K562 (cell line): Measurements from ENCODE around the gene SEC31A. TPM values are rescaled to one million over a fixed set of nuclear protein-coding genes. Genes with fewer than 3 reads are reported as not detected.

Source experiments
- ATAC-seq: fragments of 200-7000 bp; cut with Tn5 transposase; 3 replicates; pipeline ENCODE4 v1.9.1; 2020; ENCODE audit warnings: moderate library complexity
- BruUV-seq: library from RNA; stranded (reverse); fragments of 400-500 nt; replicated peaks from 2 replicates; lab custom pipeline; 2021; lab: Mats Ljungman, UMichigan
- CTCF ChIA-PET: fragments of 300-600 bp; formaldehyde crosslinking; extraction: SDS; loops from one replicate; lab custom pipeline; 2021; ENCODE audit warnings: low intra/inter-chr PET ratio; lab: Yijun Ruan, JAX
- POLR2A ChIA-PET: fragments of 300-600, 350-650 bp; sonication (Branson Sonifier 250); formaldehyde crosslinking; extraction: SDS; loops from one replicate; lab custom pipeline; 2021; ENCODE audit warnings: antibody characterized with exemption, inconsistent platforms; lab: Yijun Ruan, JAX
- DNase-seq, 4 experiments: peaks; one replicate each; pipeline versions ENCODE4 v3.0.0 to v3.0.0-alpha.2; 2011 to 2018; ENCODE audit warnings: low spot score in 3 of 4, mixed read lengths in 3 of 4; ENCODE audit errors: extremely low read depth in 1 of 4
- FAIRE-seq: peaks from 2 replicates; lab custom pipeline; 2011; peaks lifted over from hg19 to GRCh38; lab: Jason Lieb, UNC
- H2AFZ ChIP-seq: 2 replicates; pipeline ENCODE4 v1.6.0; 2011; ENCODE audit warnings: low read depth, low read length, control low read depth, inconsistent platforms
- H3K27ac ChIP-seq: fragments of 200-600 bp; 3 replicates; pipeline ENCODE4 v1.8.0; 2011; ENCODE audit warnings: low read depth, mild to moderate bottlenecking, control low read depth, inconsistent platforms, low read length, moderate library complexity, mixed read lengths; ENCODE audit errors: extremely low read depth
- H3K27me3 ChIP-seq, 2 experiments: fragments of 300-600 bp in 1 of 2; 2 replicates in 1 of 2; 3 replicates in 1 of 2; pipeline versions ENCODE4 v1.6.0 to v1.8.0; 2011; ENCODE audit warnings: inconsistent platforms in 2 of 2, low read length in 2 of 2, mild to moderate bottlenecking in 1 of 2, mixed read lengths in 1 of 2, moderate library complexity in 1 of 2; ENCODE audit not compliant: control insufficient read depth in 2 of 2, insufficient read depth in 2 of 2
- H3K36me3 ChIP-seq: fragments of 300-600 bp; 3 replicates; pipeline ENCODE4 v1.8.0; 2011; ENCODE audit warnings: mild to moderate bottlenecking, low read length, inconsistent platforms; ENCODE audit not compliant: control insufficient read depth, insufficient read depth
- H3K4me1 ChIP-seq, 2 experiments: fragments of 200-600 bp in 1 of 2; replicated peaks in 1 of 2; 2 replicates in 1 of 2; 3 replicates in 1 of 2; pipeline versions ENCODE4 v1.5.1 to v1.8.0; 2011; ENCODE audit warnings: inconsistent platforms in 2 of 2, low read length in 2 of 2, mild to moderate bottlenecking in 1 of 2, mixed read lengths in 1 of 2, moderate library complexity in 1 of 2; ENCODE audit not compliant: control insufficient read depth in 2 of 2, insufficient read depth in 2 of 2
- H3K4me2 ChIP-seq: 2 replicates; pipeline ENCODE4 v1.6.1; 2011; ENCODE audit warnings: low read length, control low read depth, inconsistent platforms, mixed read lengths; ENCODE audit not compliant: insufficient read depth
- H3K4me3 ChIP-seq: fragments of 200-600 bp; sonication (generic), shearing (Covaris generic); 2 replicates; pipeline ENCODE4 v1.5.1; 2016; ENCODE audit warnings: control low read depth, inconsistent platforms
- H3K79me2 ChIP-seq: fragments of 200-600 bp; 3 replicates; pipeline ENCODE4 v1.8.0; 2011; ENCODE audit warnings: low read length, inconsistent platforms; ENCODE audit not compliant: control insufficient read depth, insufficient read depth
- H3K9ac ChIP-seq, 2 experiments: 2 replicates each; pipeline versions ENCODE4 v1.6.0 to v1.6.1; 2011; ENCODE audit warnings: low read depth in 2 of 2, low read length in 2 of 2, control low read depth in 1 of 2, inconsistent platforms in 1 of 2, mild to moderate bottlenecking in 1 of 2, mixed read lengths in 1 of 2; ENCODE audit not compliant: insufficient read depth in 1 of 2
- H3K9me1 ChIP-seq: one replicate; pipeline ENCODE4 v1.6.0; 2011; ENCODE audit warnings: inconsistent platforms, mild to moderate bottlenecking, low read length, moderate library complexity; ENCODE audit not compliant: control insufficient read depth, insufficient read depth
- H3K9me3 ChIP-seq: replicated peaks from 2 replicates; pipeline ENCODE4 v1.5.1; 2011; ENCODE audit warnings: low read depth, low read length, inconsistent platforms; ENCODE audit not compliant: control insufficient read depth, insufficient read depth
- H4K20me1 ChIP-seq: replicated peaks from 2 replicates; pipeline ENCODE4 v1.6.1; 2011; ENCODE audit warnings: low read length, inconsistent platforms, mixed read lengths; ENCODE audit not compliant: control insufficient read depth, insufficient read depth
- HIVEP1 ChIP-seq: fragments of 250-450 bp; sonication (Bioruptor Pico); IDR thresholded peaks from 2 replicates; pipeline ENCODE4 v1.4.0; 2020; ENCODE audit warnings: mild to moderate bottlenecking
- KDM2B ChIP-seq: fragments of 250-450 bp; sonication (Bioruptor Pico); IDR thresholded peaks from 2 replicates; pipeline ENCODE4 v1.8.0; 2021; ENCODE audit warnings: mild to moderate bottlenecking, moderate library complexity
- NFIX ChIP-seq: fragments of 250-450 bp; sonication (Bioruptor Pico); IDR thresholded peaks from 2 replicates; pipeline ENCODE4 v1.4.0; 2020; ENCODE audit warnings: low read depth, mild to moderate bottlenecking, moderate library complexity
- NR4A1 ChIP-seq, 2 experiments: fragments of 250-450 bp in 1 of 2; fragments of 450-650 bp in 1 of 2; sonication (Bioruptor Pico) in 1 of 2; IDR thresholded peaks; 2 replicates each; pipeline versions ENCODE4 v1.4.0 to v1.6.1; 2016 to 2020; ENCODE audit warnings: mild to moderate bottlenecking in 2 of 2, missing compliant biosample characterization in 1 of 2, missing genetic modification characterization in 1 of 2, moderate library complexity in 1 of 2
- WHSC1 ChIP-seq: IDR thresholded peaks from one replicate; pipeline ENCODE4 v1.6.1; 2012; ENCODE audit warnings: low read length, control low read depth, inconsistent platforms
- ZNF551 ChIP-seq: fragments of 250-450 bp; sonication (Bioruptor Pico); IDR thresholded peaks from 2 replicates; pipeline ENCODE4 v1.5.0; 2021; ENCODE audit warnings: mild to moderate bottlenecking, moderate library complexity
- WGBS: fragments of 100-300 bp; shearing (Covaris generic); methylation state at CpG from one replicate; pipeline ENCODE4 v1.1.6; 2016; ENCODE audit warnings: low coverage, mixed read lengths; ENCODE audit not compliant: insufficient coverage; ENCODE audit errors: missing lambda C conversion rate; 5-methylcytosine and 5-hydroxymethylcytosine counted together
- in situ Hi-C: fragments of 300-500 bp; cut with MboI; formaldehyde crosslinking; loops from 4 replicates; pipeline ENCODE4 v1.15.0; 2018; ENCODE audit warnings: inconsistent platforms, mixed read lengths
- intact Hi-C: fragments of 100-400 bp; cut with micrococcal nuclease; formaldehyde crosslinking; loops from 2 replicates; pipeline ENCODE4 v1.14.2; 2022
- polyA plus RNA-seq, 8 experiments: library from polyadenylated mRNA; depleted of rRNA in 4 of 8; stranded (reverse) in 5 of 8; unstranded in 3 of 8; fragments of >200 nt; fragmentation: Nextera tagmentation in 2 of 8; fragmentation: Illumina TruSeq in 1 of 8; extraction: Ambion mirVana in 2 of 8; extraction: Trizol in 1 of 8; gene quantifications; 2 replicates each; pipeline versions ENCODE4 v1.2.1 to v1.2.3, GENCODE V29; 2011 to 2014; ENCODE audit warnings: inconsistent platforms in 1 of 8, missing spikeins in 1 of 8
- total RNA-seq, 7 experiments: library from RNA; depleted of rRNA in 6 of 7; stranded (reverse); fragments of >200 nt in 6 of 7; fragmentation: Illumina TruSeq in 2 of 7; extraction: Trizol in 2 of 7; gene quantifications; 2 replicates each; pipeline versions ENCODE4 v1.2.1 to v1.2.3, GENCODE V29; 2011 to 2021; ENCODE audit warnings: low replicate concordance in 1 of 7
- TF ChIP-seq, protein P1 (sequence below): fragments of 450-650 bp; formaldehyde crosslinking; IDR thresholded peaks from 2 replicates; pipeline ENCODE4 v1.4.0; 2020; ENCODE audit warnings: mild to moderate bottlenecking

The SEC31A gene
- total and polyA plus RNA-seq, 9 of the 15 experiments (the other 6 are each of a cell fraction or from before 2014, with no cell fraction given) = 78.9 to 241 (median 173) TPM

DNA sequence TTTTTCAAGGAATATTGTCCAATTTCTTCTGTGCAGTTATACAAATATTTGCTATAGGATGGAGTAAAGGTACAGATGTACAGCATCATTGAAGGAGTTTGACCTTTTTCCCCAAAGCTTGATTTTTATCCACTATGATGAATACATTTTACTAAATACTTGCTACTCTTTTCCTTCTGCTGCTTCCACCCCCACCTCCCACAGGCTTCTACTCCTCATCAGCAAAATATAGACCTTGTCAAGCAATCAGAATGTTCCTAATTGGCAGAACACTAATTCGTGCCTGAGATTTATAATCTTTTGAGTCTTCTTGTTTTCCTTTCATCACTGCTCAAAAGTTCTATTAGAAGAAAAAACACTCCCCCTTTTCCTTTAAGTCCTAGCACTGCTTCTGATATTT is 5.8 kb upstream of the SEC31A start:
- intact Hi-C loops (no loop called here), in situ Hi-C loops (no loop called here)
- Histone ChIP-seq H3K9me3 (no peaks in the 10 kb centered on the region), H3K4me1 (peaks cover 0 to 9% of the 10 kb centered on the region in 2 experiments; a peak in 4 of 5 replicates), H3K27ac (no peak overlapping the region), H3K9me1 (no peaks in the 10 kb centered on the region), H3K4me2 (no peak overlapping the region), H3K9ac (no peak overlapping the region), H3K79me2 (peaks cover 76% of the 10 kb centered on the region), H3K4me3 (no peak overlapping the region), H2AFZ (no peak overlapping the region), H3K36me3 (peaks cover 66% of the 10 kb centered on the region), H3K27me3 (no peaks in the 10 kb centered on the region), H4K20me1 (peaks cover 7% of the 10 kb centered on the region; the same call in 1 of the 2 replicates)
- no peak for FAIRE-seq
- no peak for DNase-seq
- no TSS peak for BruUV-seq
- 67% methylated on average over 1 of the region's 1 CpG for WGBS
- TF ChIP-seq NR4A1 (CRISPR knock-in tag; IDR thresholded peaks at IDR 0.05) = no peak
- TF ChIP-seq NR4A1 (tag; IDR thresholded peaks at IDR 0.05) = no peak
- TF ChIP-seq NFIX (CRISPR knock-in tag) = no peak
- TF ChIP-seq, protein P1, sequence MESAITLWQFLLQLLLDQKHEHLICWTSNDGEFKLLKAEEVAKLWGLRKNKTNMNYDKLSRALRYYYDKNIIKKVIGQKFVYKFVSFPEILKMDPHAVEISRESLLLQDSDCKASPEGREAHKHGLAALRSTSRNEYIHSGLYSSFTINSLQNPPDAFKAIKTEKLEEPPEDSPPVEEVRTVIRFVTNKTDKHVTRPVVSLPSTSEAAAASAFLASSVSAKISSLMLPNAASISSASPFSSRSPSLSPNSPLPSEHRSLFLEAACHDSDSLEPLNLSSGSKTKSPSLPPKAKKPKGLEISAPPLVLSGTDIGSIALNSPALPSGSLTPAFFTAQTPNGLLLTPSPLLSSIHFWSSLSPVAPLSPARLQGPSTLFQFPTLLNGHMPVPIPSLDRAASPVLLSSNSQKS = no peak
- no peak for TF ChIP-seq ZNF551 (CRISPR knock-in tag)
- no peak for TF ChIP-seq KDM2B (CRISPR knock-in tag)
- no peak for TF ChIP-seq HIVEP1 (CRISPR knock-in tag)
- no peak for TF ChIP-seq WHSC1
- no peak for ATAC-seq
- CTCF ChIA-PET = no interaction called here
- POLR2A ChIA-PET = no interaction called here
